Glomerular visceral epithelial cell (primary cell): Measurements from ENCODE around the gene BARX2.
"Not testable (repeated sequence)": the region's sequence is repeated elsewhere in the genome, so short reads cannot be mapped to it uniquely, and the experiment has no call there.

Source experiments
- DNase-seq: peaks from one replicate; pipeline ENCODE4 v3.0.0-alpha.2; 2016; ENCODE audit errors: extremely low spot score

Gene BARX2

GRCh38 chr11:129375751-129376657 is at the start of gene BARX2:
TSS of gene BARX2 (plus strand) at chr11:129375848. CDS start at chr11:129376036, 188 bp downstream.
- DNase-seq: peak; percentile 26

GRCh38 chr11:129326921-129327320 is 48.7 kb upstream of the BARX2 start:
- DNase-seq: no peak

GRCh38 chr11:129327708-129328107 is 47.9 kb upstream of the BARX2 start:
- DNase-seq: not testable (repeated sequence)

- DNase-seq: no peak
Measured at GRCh38 chr11:129328756-129329155, 46.9 kb upstream of the BARX2 start.

GRCh38 chr11:129331217-129331616 is 44.4 kb upstream of the BARX2 start:
- no peak for DNase-seq

GRCh38 chr11:129331871-129332274 is 43.8 kb upstream of the BARX2 start:
- peak; percentile 63 for DNase-seq

- DNase-seq: no peak
Measured at GRCh38 chr11:129333873-129334272, 41.8 kb upstream of the BARX2 start.

- not testable (repeated sequence) for DNase-seq
Measured at GRCh38 chr11:129344301-129344940, 31.2 kb upstream of the BARX2 start.

GRCh38 chr11:129346916-129347315 is 28.7 kb upstream of the BARX2 start:
- no peak for DNase-seq

GRCh38 chr11:129348813-129349212 is 26.8 kb upstream of the BARX2 start:
- DNase-seq: no peak

GRCh38 chr11:129352676-129353075 is 23.0 kb upstream of the BARX2 start:
- no peak for DNase-seq

GRCh38 chr11:129354691-129355090 is 21.0 kb upstream of the BARX2 start:
- no peak for DNase-seq

GRCh38 chr11:129359748-129360147 is 15.9 kb upstream of the BARX2 start:
- DNase-seq: no peak

- peak; percentile 84 for DNase-seq
Measured at GRCh38 chr11:129364143-129364654, 11.4 kb upstream of the BARX2 start.

- no peak for DNase-seq
Measured at GRCh38 chr11:129365816-129366215, 9.8 kb upstream of the BARX2 start.

- no peak for DNase-seq
Measured at GRCh38 chr11:129366737-129367597, 8.7 kb upstream of the BARX2 start.

- no peak for DNase-seq
Measured at GRCh38 chr11:129368889-129369672, 6.6 kb upstream of the BARX2 start.

- no peak for DNase-seq
Measured at GRCh38 chr11:129370715-129371114, 4.9 kb upstream of the BARX2 start.

GRCh38 chr11:129372609-129373488 is 2.8 kb upstream of the BARX2 start:
- no peak for DNase-seq

- no peak for DNase-seq
Measured at GRCh38 chr11:129373489-129373953, 2.1 kb upstream of the BARX2 start.
